ENCODE measurements around the gene RAD51B. TPM values are rescaled to one million over a fixed set of nuclear protein-coding genes. Genes with fewer than 3 reads are reported as not detected.
A peak's percentile ranks its signal among the peaks of the same experiment; 100 is the strongest.

RAD51B gene
- total RNA-seq, 3 donors from 2014 or later, result 10.6 to 77.6 (median 33.8) TPM

- H3K4me1 ChIP-seq, result peaks cover 4 to 12% of the 10 kb centered on the region in 2 donors
- no peaks in the 10 kb centered on the region for H3K27me3 ChIP-seq
- H3K9me3 ChIP-seq, result no peaks in the 10 kb centered on the region
- H3K27ac ChIP-seq, result peak overlapping the region; percentile 89 to 92
- H3K4me3 ChIP-seq, result no peak overlapping the region
- TF ChIP-seq POLR2AphosphoS5 (IDR thresholded peaks at IDR 0.05) (no peak), POLR2A (IDR thresholded peaks at IDR 0.05) (no peak)
- TF ChIP-seq, protein P1, sequence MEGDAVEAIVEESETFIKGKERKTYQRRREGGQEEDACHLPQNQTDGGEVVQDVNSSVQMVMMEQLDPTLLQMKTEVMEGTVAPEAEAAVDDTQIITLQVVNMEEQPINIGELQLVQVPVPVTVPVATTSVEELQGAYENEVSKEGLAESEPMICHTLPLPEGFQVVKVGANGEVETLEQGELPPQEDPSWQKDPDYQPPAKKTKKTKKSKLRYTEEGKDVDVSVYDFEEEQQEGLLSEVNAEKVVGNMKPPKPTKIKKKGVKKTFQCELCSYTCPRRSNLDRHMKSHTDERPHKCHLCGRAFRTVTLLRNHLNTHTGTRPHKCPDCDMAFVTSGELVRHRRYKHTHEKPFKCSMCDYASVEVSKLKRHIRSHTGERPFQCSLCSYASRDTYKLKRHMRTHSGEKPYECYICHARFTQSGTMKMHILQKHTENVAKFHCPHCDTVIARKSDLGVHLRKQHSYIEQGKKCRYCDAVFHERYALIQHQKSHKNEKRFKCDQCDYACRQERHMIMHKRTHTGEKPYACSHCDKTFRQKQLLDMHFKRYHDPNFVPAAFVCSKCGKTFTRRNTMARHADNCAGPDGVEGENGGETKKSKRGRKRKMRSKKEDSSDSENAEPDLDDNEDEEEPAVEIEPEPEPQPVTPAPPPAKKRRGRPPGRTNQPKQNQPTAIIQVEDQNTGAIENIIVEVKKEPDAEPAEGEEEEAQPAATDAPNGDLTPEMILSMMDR (IDR thresholded peaks at IDR 0.05), result no peak
- no peak for DNase-seq (ENCODE audit: low spot score in 2 of 2)
- intact Hi-C loops (cut with DNase I; ENCODE audit: low total_unique reads), result loop anchor here (10.0 kb wide), 1 partner anchor 835 kb away; the partner anchor contains the start of gene ACTN1
- no peaks in the 10 kb centered on the region for H3K36me3 ChIP-seq
Observed at GRCh38 chr14:68139431-68140075, 320.0 kb downstream of the RAD51B start.

GRCh38 chr14:68140076-68140741 is 320.6 kb downstream of the RAD51B start:
- intact Hi-C loops (cut with DNase I; ENCODE audit: low total_unique reads), result loop anchor here (10.0 kb wide), 1 partner anchor 835 kb away; the partner anchor contains the start of gene ACTN1
- H3K27me3 ChIP-seq, result no peaks in the 10 kb centered on the region
- peaks cover 4 to 18% of the 10 kb centered on the region in 2 donors for H3K4me1 ChIP-seq
- no peaks in the 10 kb centered on the region for H3K9me3 ChIP-seq
- peak in 2 of 3 donors; percentile 74 to 76 for TF ChIP-seq POLR2AphosphoS5 (IDR thresholded peaks at IDR 0.05)
- TF ChIP-seq POLR2A (IDR thresholded peaks at IDR 0.05), result no peak
- TF ChIP-seq, protein P1 (IDR thresholded peaks at IDR 0.05), result peak in 1 of 3 donors; percentile 12
- peak in 1 of 2 donors; percentile 77 for DNase-seq (ENCODE audit: low spot score in 2 of 2)
- H3K36me3 ChIP-seq, result no peaks in the 10 kb centered on the region
- H3K4me3 ChIP-seq, result no peak overlapping the region
- peak overlapping the region; percentile 89 to 92 for H3K27ac ChIP-seq

DNA sequence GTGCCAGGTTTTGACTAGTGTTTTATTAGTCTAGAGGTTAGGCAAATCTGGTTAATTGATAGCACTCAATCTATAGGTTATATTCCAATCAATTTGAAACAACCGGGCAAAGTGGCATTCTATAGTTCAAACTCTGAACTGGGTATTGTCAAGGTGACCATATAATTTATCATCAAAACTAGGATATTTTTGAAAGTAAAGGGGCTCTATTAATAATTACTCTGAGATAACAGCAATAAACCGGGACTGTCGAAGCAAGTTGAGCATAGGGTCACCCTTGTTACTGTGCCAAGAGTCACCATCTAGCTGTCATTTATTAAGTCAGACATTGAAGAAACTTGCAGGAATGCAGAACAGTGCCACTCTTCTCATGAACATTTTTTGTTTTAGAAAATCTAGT is 321.2 kb downstream of the RAD51B start:
- no peaks in the 10 kb centered on the region for H3K36me3 ChIP-seq
- H3K4me3 ChIP-seq, result no peak overlapping the region
- intact Hi-C loops (cut with DNase I; ENCODE audit: low total_unique reads), result loop anchor here (10.0 kb wide), 1 partner anchor 834 kb away; the partner anchor contains the start of gene ACTN1
- TF ChIP-seq, protein P1 (IDR thresholded peaks at IDR 0.05), result no peak
- TF ChIP-seq POLR2AphosphoS5 (IDR thresholded peaks at IDR 0.05) (no peak), POLR2A (IDR thresholded peaks at IDR 0.05) (no peak)
- peaks cover 4 to 19% of the 10 kb centered on the region in 2 donors for H3K4me1 ChIP-seq
- no peak for DNase-seq (ENCODE audit: low spot score in 2 of 2)
- peak overlapping the region; percentile 89 to 92 for H3K27ac ChIP-seq
- H3K27me3 ChIP-seq, result no peaks in the 10 kb centered on the region
- H3K9me3 ChIP-seq, result no peaks in the 10 kb centered on the region

GRCh38 chr14:68141281-68142088 is 321.9 kb downstream of the RAD51B start:
- intact Hi-C loops (cut with DNase I; ENCODE audit: low total_unique reads), result loop anchor here (10.0 kb wide), 1 partner anchor 833 kb away; the partner anchor contains the start of gene ACTN1
- H3K9me3 ChIP-seq, result no peaks in the 10 kb centered on the region
- no peaks in the 10 kb centered on the region for H3K27me3 ChIP-seq
- TF ChIP-seq POLR2AphosphoS5 (IDR thresholded peaks at IDR 0.05) (no peak), POLR2A (IDR thresholded peaks at IDR 0.05) (no peak)
- TF ChIP-seq, protein P1 (IDR thresholded peaks at IDR 0.05), result no peak
- H3K4me3 ChIP-seq, result no peak overlapping the region
- no peaks in the 10 kb centered on the region for H3K36me3 ChIP-seq
- no peak for DNase-seq (ENCODE audit: low spot score in 2 of 2)
- peaks cover 4 to 25% of the 10 kb centered on the region in 2 donors for H3K4me1 ChIP-seq
- peak overlapping the region; percentile 89 to 92 for H3K27ac ChIP-seq
